ENCODE results near the gene FAM222B.

GRCh38 chr17:28862561-28862960 lies 20.0 kb upstream of the FAM222B start:
- TF ChIP-seq CTCF (IDR thresholded peaks at IDR 0.05) (no peak), POLR2AphosphoS5 (IDR thresholded peaks at IDR 0.05) (no peak)
